IPS-20b (cell line): Measurements from ENCODE around the gene ZBTB44.
"Not testable (repeated sequence)": the region's sequence is repeated elsewhere in the genome, so short reads cannot be mapped to it uniquely, and the experiment has no call there.

Source experiments
- H3K27ac ChIP-seq: one replicate; pipeline ENCODE4 v1.5.1; 2013; ENCODE audit warnings: low read length
- H3K27me3 ChIP-seq: 2 replicates; pipeline ENCODE4 v1.6.1; 2013; ENCODE audit warnings: mild to moderate bottlenecking, low read length, inconsistent platforms; ENCODE audit not compliant: insufficient read depth
- H3K36me3 ChIP-seq: 2 replicates; pipeline ENCODE4 v1.6.1; 2013; ENCODE audit warnings: low read depth, mild to moderate bottlenecking, inconsistent platforms, low read length, moderate library complexity; ENCODE audit not compliant: insufficient read depth
- H3K4me1 ChIP-seq: 2 replicates; pipeline ENCODE4 v1.6.1; 2013; ENCODE audit warnings: mild to moderate bottlenecking, control low read depth, inconsistent platforms, low read length, moderate library complexity; ENCODE audit not compliant: insufficient read depth
- H3K4me3 ChIP-seq: 2 replicates; pipeline ENCODE4 v1.5.1; 2013; ENCODE audit warnings: mild to moderate bottlenecking, low read length, inconsistent platforms
- H3K9ac ChIP-seq: 2 replicates; pipeline ENCODE4 v1.6.1; 2013; ENCODE audit warnings: low read depth, mild to moderate bottlenecking, inconsistent platforms, low read length, moderate library complexity
- H3K9me3 ChIP-seq: 2 replicates; pipeline ENCODE4 v1.6.1; 2013; ENCODE audit warnings: mild to moderate bottlenecking, low read depth, low read length, inconsistent platforms; ENCODE audit not compliant: insufficient read depth

Gene ZBTB44

DNA sequence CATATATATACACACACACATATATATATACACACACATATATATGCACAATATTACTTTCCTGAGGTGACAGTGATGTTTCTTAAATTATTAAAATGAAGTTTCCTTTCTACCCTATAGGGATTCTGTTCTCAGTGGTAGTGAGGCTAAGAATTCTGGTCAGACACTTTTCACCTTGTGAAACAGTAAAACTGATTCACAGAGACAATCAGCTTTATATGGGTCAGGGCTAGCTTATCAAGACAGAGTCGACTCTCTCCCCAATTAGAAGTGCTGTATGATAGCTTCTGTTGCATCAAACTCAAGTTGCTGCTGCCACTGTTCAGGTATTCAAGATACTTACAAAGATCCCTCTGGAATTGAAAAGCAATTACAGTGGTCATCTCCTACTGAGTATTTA, 68.4 kb downstream of the ZBTB44 start:
- H3K27me3 ChIP-seq, result no peaks in the 10 kb centered on the region
- no peak overlapping the region for H3K27ac ChIP-seq
- H3K9ac ChIP-seq, result no peak overlapping the region
- no peaks in the 10 kb centered on the region for H3K9me3 ChIP-seq
- peaks cover 14% of the 10 kb centered on the region; the same call in 1 of the 2 replicates for H3K4me1 ChIP-seq
- H3K36me3 ChIP-seq, result 0 out of 2 replicates have a peak, but pooled peaks cover 4% of the 10 kb centered on the region
- no peak overlapping the region for H3K4me3 ChIP-seq

- H3K9me3 ChIP-seq, H3K27me3 ChIP-seq, H3K4me1 ChIP-seq, H3K9ac ChIP-seq, H3K4me3 ChIP-seq, H3K27ac ChIP-seq, H3K36me3 ChIP-seq: not testable (repeated sequence)
Measured at GRCh38 chr11:130245375-130245774, 69.3 kb downstream of the ZBTB44 start.

DNA sequence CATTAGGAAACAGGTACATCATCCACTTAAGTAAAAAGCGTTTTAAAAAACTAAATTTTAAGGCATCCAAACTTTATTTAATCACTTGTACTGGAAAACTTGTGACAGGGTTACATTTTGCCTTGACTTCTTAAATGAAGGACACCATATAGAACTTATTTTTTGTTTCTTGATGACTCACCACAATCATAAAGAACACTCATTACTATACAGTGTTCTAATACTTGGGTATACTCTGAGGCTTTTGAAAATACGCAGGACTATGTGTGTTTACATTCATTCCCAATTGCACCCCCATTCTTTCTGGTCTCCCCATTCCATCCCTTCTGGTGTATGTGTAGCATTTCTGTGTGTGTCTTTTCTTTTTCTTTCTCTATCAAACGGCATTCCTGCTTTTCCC, 69.9 kb downstream of the ZBTB44 start:
- no peaks in the 10 kb centered on the region for H3K27me3 ChIP-seq

DNA sequence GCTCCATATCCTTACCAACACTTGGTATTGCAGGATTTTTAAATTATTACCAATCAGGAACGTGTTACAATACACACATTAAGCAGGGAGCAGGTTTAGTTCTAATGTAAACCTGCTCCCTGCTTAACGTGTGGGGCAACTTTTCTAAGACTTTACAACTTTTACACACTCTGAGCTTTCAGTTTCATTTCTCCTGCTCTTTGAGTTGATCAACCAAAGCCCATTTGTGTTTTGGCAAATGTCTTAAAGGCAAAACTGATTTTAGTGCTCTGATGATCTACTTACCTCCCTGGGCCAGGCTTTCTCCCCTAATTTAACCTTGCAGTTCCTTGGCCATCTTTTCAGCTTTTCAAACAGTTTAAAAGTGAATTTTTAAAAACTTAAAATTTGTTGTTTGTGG, 70.9 kb downstream of the ZBTB44 start:
- Histone ChIP-seq H3K4me3 (no peak overlapping the region), H3K4me1 (no peaks in the 10 kb centered on the region), H3K27ac (no peak overlapping the region), H3K36me3 (peaks cover 13% of the 10 kb centered on the region; the same call in 1 of the 2 replicates), H3K9me3 (no peaks in the 10 kb centered on the region), H3K27me3 (no peaks in the 10 kb centered on the region), H3K9ac (no peak overlapping the region)

More for the DNA sequence above, 69.9 kb downstream of the ZBTB44 start:
- Histone ChIP-seq H3K9me3 (no peaks in the 10 kb centered on the region), H3K27ac (no peak overlapping the region), H3K9ac (no peak overlapping the region), H3K4me3 (no peak overlapping the region), H3K4me1 (peaks cover 4% of the 10 kb centered on the region; the same call in 1 of the 2 replicates), H3K36me3 (0 out of 2 replicates have a peak, but pooled peaks cover 4% of the 10 kb centered on the region)

DNA sequence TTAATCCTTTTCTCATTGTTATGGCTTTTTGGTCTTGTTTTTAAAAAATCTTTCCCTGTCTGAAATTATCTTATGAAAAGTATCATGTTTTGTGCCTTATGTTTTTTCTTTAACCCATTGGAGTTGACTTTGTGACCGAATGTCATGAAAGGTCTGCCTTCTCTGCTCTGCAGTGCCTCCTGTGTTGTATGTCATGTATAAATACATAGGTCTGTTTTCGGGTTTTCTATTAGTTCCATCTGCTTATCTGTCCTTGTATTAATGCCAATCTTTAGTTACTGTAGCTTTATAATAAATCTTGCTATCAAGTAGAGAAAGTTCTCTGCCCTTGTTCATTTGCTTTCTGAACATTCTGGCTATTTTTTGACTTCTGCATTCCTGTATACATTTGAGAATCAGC, 73.0 kb downstream of the ZBTB44 start:
- no peaks in the 10 kb centered on the region for H3K9me3 ChIP-seq
- no peak overlapping the region for H3K27ac ChIP-seq
- H3K27me3 ChIP-seq, result no peaks in the 10 kb centered on the region
- H3K36me3 ChIP-seq, result peaks cover 34% of the 10 kb centered on the region
- H3K9ac ChIP-seq, result no peak overlapping the region
- H3K4me1 ChIP-seq, result no peaks in the 10 kb centered on the region
- H3K4me3 ChIP-seq, result no peak overlapping the region

DNA sequence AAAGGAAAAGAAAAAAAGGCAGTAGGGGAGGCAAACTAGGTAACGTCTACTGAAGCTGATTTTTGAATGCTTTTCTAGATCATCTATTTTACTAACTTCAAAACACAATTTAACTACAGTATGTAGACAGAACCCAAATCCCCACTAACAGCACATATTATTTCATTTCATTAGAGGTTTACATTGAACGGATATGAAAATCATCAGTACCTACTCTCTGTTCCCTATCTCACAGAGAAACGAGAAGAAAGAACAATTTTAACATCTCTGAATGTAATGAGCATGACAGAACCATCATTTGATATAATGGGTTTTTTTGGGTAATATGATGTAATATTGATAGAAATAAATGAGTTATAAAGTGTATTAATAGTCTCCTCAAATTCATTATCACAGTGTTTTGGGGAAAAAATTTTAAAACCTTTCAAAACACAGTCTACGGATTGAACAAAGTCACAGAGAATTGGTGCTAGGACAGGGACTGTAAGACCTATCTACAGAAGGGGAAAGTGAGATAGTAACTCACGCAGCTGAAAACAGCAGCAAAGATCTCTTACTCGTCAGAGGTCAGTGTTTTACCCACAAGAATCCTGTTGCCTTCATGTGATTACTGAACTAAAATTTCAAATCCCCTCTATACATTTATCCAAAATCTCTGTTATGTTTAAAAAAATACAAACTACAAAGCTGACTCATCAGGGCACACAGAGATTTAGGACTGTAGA, 77.3 kb downstream of the ZBTB44 start:
- H3K27ac ChIP-seq, result no peak overlapping the region
- no peak overlapping the region for H3K4me3 ChIP-seq
- H3K9ac ChIP-seq, result no peak overlapping the region
- H3K36me3 ChIP-seq, result peaks cover 60% of the 10 kb centered on the region
- no peaks in the 10 kb centered on the region for H3K27me3 ChIP-seq
- no peaks in the 10 kb centered on the region for H3K9me3 ChIP-seq
- no peaks in the 10 kb centered on the region for H3K4me1 ChIP-seq

- Histone ChIP-seq H3K27ac (no peak overlapping the region), H3K4me3 (no peak overlapping the region), H3K9me3 (no peaks in the 10 kb centered on the region), H3K4me1 (no peaks in the 10 kb centered on the region), H3K36me3 (peaks cover 69% of the 10 kb centered on the region), H3K27me3 (no peaks in the 10 kb centered on the region), H3K9ac (no peak overlapping the region)
Measured at GRCh38 chr11:130234315-130234714, 80.4 kb downstream of the ZBTB44 start.

GRCh38 chr11:130233888-130234287, 80.8 kb downstream of the ZBTB44 start:
- H3K36me3 ChIP-seq, result peaks cover 64% of the 10 kb centered on the region
- H3K27ac ChIP-seq, H3K27me3 ChIP-seq, H3K9ac ChIP-seq, H3K4me3 ChIP-seq, H3K9me3 ChIP-seq, H3K4me1 ChIP-seq: not testable (repeated sequence)

- not testable (repeated sequence) for H3K4me3 ChIP-seq, H3K27me3 ChIP-seq, H3K4me1 ChIP-seq, H3K9me3 ChIP-seq, H3K27ac ChIP-seq, H3K9ac ChIP-seq
- peaks cover 60% of the 10 kb centered on the region for H3K36me3 ChIP-seq
Measured at GRCh38 chr11:130233486-130233885, 81.2 kb downstream of the ZBTB44 start.

GRCh38 chr11:130227373-130227772, 87.3 kb downstream of the ZBTB44 start:
- H3K4me1 ChIP-seq, result no peaks in the 10 kb centered on the region
- peaks cover 12% of the 10 kb centered on the region for H3K36me3 ChIP-seq
- no peak overlapping the region for H3K9ac ChIP-seq
- H3K27me3 ChIP-seq, result no peaks in the 10 kb centered on the region
- no peaks in the 10 kb centered on the region for H3K9me3 ChIP-seq
- no peak overlapping the region for H3K4me3 ChIP-seq
- no peak overlapping the region for H3K27ac ChIP-seq

DNA sequence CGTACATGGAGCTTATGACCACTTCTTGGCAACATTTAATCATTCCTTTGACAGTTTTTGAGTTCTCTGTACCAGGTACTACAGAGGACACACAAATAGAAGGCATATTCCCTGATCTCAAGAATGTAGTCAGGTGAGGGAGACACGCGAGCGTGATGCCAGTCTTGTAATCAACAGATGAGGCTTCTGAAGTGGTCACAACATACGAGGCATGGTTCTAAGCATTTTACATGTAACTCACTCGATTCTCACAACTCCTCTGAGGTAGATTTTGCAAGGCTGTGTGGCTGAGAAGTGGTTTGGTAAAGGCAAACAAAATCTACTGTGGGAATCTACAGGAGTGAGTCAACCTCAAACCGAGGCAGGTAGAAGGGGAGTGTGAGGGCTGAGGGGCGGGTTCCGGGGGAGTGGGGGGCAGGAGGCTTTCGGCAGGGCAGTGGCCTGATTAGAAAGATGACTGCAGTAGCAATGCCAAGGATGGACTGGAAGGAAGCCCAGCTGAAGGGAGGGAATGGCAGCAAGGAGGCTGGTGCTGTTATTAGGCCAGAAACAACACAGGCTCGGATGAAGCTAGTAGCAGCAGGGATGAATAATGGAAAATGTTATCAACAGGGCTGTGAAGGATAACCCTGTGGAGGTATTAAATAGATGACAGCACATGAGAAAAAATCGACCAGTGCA, 91.3 kb downstream of the ZBTB44 start:
- no peak overlapping the region for H3K27ac ChIP-seq
- H3K4me1 ChIP-seq, result no peaks in the 10 kb centered on the region
- no peak overlapping the region for H3K9ac ChIP-seq
- no peak overlapping the region for H3K4me3 ChIP-seq
- no peaks in the 10 kb centered on the region for H3K9me3 ChIP-seq
- no peaks in the 10 kb centered on the region for H3K27me3 ChIP-seq
- no peaks in the 10 kb centered on the region for H3K36me3 ChIP-seq
